CD14-positive monocyte (primary cell): Measurements from ENCODE around the gene AFF1. TPM values are rescaled to one million over a fixed set of nuclear protein-coding genes. Genes with fewer than 3 reads are reported as not detected.
A peak's percentile ranks its signal among the peaks of the same experiment; 100 is the strongest.

Source experiments
- DNase-seq, 3 donors: peaks; one replicate each; pipeline ENCODE4 v3.0.0-alpha.2; 2011 to 2022
- H2AFZ ChIP-seq: 2 replicates; pipeline ENCODE4 v1.6.0; 2012; ENCODE audit warnings: mild to moderate bottlenecking, low read depth, low read length, inconsistent platforms; ENCODE audit not compliant: insufficient read depth, poor library complexity, severe bottlenecking
- H3K27ac ChIP-seq, 2 donors: 1 replicate in 1 of 2; 2 replicates in 1 of 2; pipeline ENCODE4 v1.5.1; 2012 to 2013; ENCODE audit warnings: low read length in 2 of 2, control low read depth in 1 of 2, inconsistent platforms in 1 of 2, low read depth in 1 of 2, mild to moderate bottlenecking in 1 of 2
- H3K27me3 ChIP-seq, 2 donors: one replicate each; pipeline versions ENCODE4 v1.6.0 to v1.6.1; 2011 to 2013; ENCODE audit warnings: low read length in 2 of 2; ENCODE audit not compliant: control insufficient read depth in 2 of 2, insufficient read depth in 2 of 2
- H3K36me3 ChIP-seq, 2 donors: replicated peaks in 1 of 2; 1 replicate in 1 of 2; 2 replicates in 1 of 2; pipeline versions ENCODE4 v1.5.1 to v1.6.1; 2012 to 2013; ENCODE audit warnings: low read length in 2 of 2, control low read depth in 1 of 2, inconsistent platforms in 1 of 2, mild to moderate bottlenecking in 1 of 2; ENCODE audit not compliant: insufficient read depth in 2 of 2, control insufficient read depth in 1 of 2
- H3K4me1 ChIP-seq, 2 donors: 1 replicate in 1 of 2; 2 replicates in 1 of 2; pipeline versions ENCODE4 v1.5.1 to v1.6.1; 2012 to 2013; ENCODE audit warnings: low read length in 2 of 2, control low read depth in 1 of 2, inconsistent platforms in 1 of 2, mild to moderate bottlenecking in 1 of 2, moderate library complexity in 1 of 2; ENCODE audit not compliant: insufficient read depth in 2 of 2, control insufficient read depth in 1 of 2
- H3K4me2 ChIP-seq: replicated peaks from 2 replicates; pipeline ENCODE3; 2012; ENCODE audit warnings: low read length, moderate library complexity, mild to moderate bottlenecking; ENCODE audit not compliant: poor library complexity, severe bottlenecking; ENCODE audit errors: extremely low read depth
- H3K4me3 ChIP-seq, 3 experiments: fragments of 200-600 bp in 1 of 3; sonication (generic) in 1 of 3; replicated peaks in 1 of 3; 1 replicate in 2 of 3; 2 replicates in 1 of 3; pipeline ENCODE4 v1.5.1; 2011 to 2013; ENCODE audit warnings: low read length in 3 of 3, mild to moderate bottlenecking in 3 of 3, control low read depth in 2 of 3, low read depth in 2 of 3, inconsistent platforms in 1 of 3, moderate library complexity in 1 of 3
- H3K79me2 ChIP-seq: 2 replicates; pipeline ENCODE4 v1.6.0; 2012; ENCODE audit warnings: mild to moderate bottlenecking, control low read depth, inconsistent platforms, low read length, moderate library complexity; ENCODE audit not compliant: insufficient read depth
- H3K9ac ChIP-seq: 2 replicates; pipeline ENCODE4 v1.6.0; 2017; ENCODE audit warnings: low read length, mild to moderate bottlenecking; ENCODE audit not compliant: insufficient read depth, poor library complexity, severe bottlenecking
- H3K9me3 ChIP-seq, 2 donors: replicated peaks in 1 of 2; 1 replicate in 1 of 2; 2 replicates in 1 of 2; pipeline versions ENCODE4 v1.5.1 to v1.6.1; 2012 to 2013; ENCODE audit warnings: low read length in 2 of 2, control low read depth in 1 of 2; ENCODE audit not compliant: control insufficient read depth in 1 of 2, insufficient read depth in 1 of 2
- H4K20me1 ChIP-seq: 2 replicates; pipeline ENCODE4 v1.6.0; 2012; ENCODE audit warnings: mild to moderate bottlenecking, low read length, control low read depth, moderate library complexity; ENCODE audit not compliant: insufficient read depth
- H3K27ac Mint-ChIP-seq, 7 donors: one replicate each; pipeline ENCODE4 v1.8.0; 2020; ENCODE audit warnings: mild to moderate bottlenecking in 7 of 7, mixed read lengths in 7 of 7, moderate library complexity in 6 of 7, inconsistent platforms in 2 of 7
- H3K27me3 Mint-ChIP-seq, 3 donors: one replicate each; pipeline ENCODE4 v1.8.0; 2021 to 2022; ENCODE audit warnings: low read depth in 3 of 3, mild to moderate bottlenecking in 3 of 3, mixed read lengths in 3 of 3, moderate library complexity in 3 of 3, inconsistent platforms in 1 of 3
- H3K36me3 Mint-ChIP-seq, 2 donors: one replicate each; pipeline ENCODE4 v1.8.0; 2020; ENCODE audit warnings: mixed read lengths in 2 of 2, inconsistent platforms in 1 of 2, mild to moderate bottlenecking in 1 of 2
- H3K4me1 Mint-ChIP-seq: one replicate; pipeline ENCODE4 v1.8.0; 2020; ENCODE audit warnings: mild to moderate bottlenecking, mixed read lengths
- H3K4me3 Mint-ChIP-seq, 2 donors: one replicate each; pipeline ENCODE4 v1.8.0; 2020; ENCODE audit warnings: mild to moderate bottlenecking in 2 of 2, mixed read lengths in 2 of 2, moderate library complexity in 1 of 2
- H3K9me3 Mint-ChIP-seq, 7 donors: one replicate each; pipeline ENCODE4 v1.8.0; 2020 to 2022; ENCODE audit warnings: mixed read lengths in 7 of 7, mild to moderate bottlenecking in 6 of 7, moderate library complexity in 6 of 7, inconsistent platforms in 2 of 7
- CTCF ChIP-seq: fragments of 200-600 bp; IDR thresholded peaks from one replicate; pipeline ENCODE4 v1.8.0; 2022; ENCODE audit warnings: antibody characterized with exemption, mild to moderate bottlenecking
- WGBS: methylation state at CpG from one replicate; pipeline ENCODE4 v1.1.5; 2013; ENCODE audit warnings: missing lambda C conversion rate; ENCODE audit not compliant: insufficient coverage; 5-methylcytosine and 5-hydroxymethylcytosine counted together
- intact Hi-C, 2 donors: fragments of 100-400 bp; cut with micrococcal nuclease; formaldehyde crosslinking; loops; one replicate each; pipeline versions ENCODE4 v1.15.0 to v1.15.1; 2023
- polyA plus RNA-seq, 3 donors: library from polyadenylated mRNA; depleted of rRNA in 1 of 3; unstranded in 2 of 3; stranded (reverse) in 1 of 3; fragments of 300-500 nt in 2 of 3; fragments of >200 nt in 1 of 3; fragmentation: Illumina TruSeq in 2 of 3; gene quantifications; 1 replicate in 2 of 3; 2 replicates in 1 of 3; pipeline ENCODE4 v1.2.3, GENCODE V29; 2012 to 2021

AFF1 gene
- polyA plus RNA-seq, 3 donors: 7.5 to 20.9 (median 16.3) TPM

GRCh38 chr4:87129681-87130080 is 194.9 kb downstream of the AFF1 start:
- no peaks in the 10 kb centered on the region for H3K9me3 Mint-ChIP-seq
- Histone ChIP-seq H3K4me1 (no peaks in the 10 kb centered on the region), H3K79me2 (no peaks in the 10 kb centered on the region), H3K27ac (no peak overlapping the region), H3K9ac (no peak overlapping the region), H3K9me3 (no peaks in the 10 kb centered on the region), H3K4me2 (no peak overlapping the region), H2AFZ (no peak overlapping the region), H4K20me1 (no peaks in the 10 kb centered on the region), H3K4me3 (no peak overlapping the region), H3K36me3 (peaks cover 92 to 100% of the 10 kb centered on the region in 2 donors), H3K27me3 (no peaks in the 10 kb centered on the region)
- H3K27ac Mint-ChIP-seq: no peak overlapping the region
- H3K4me3 Mint-ChIP-seq: no peak overlapping the region
- 100% methylated on average over 3 of the region's 6 CpGs for WGBS
- peaks cover 84 to 96% of the 10 kb centered on the region in 2 donors for H3K36me3 Mint-ChIP-seq
- intact Hi-C loops: no loop called here
- DNase-seq: no peak
- TF ChIP-seq CTCF: no peak
- H3K4me1 Mint-ChIP-seq: no peaks in the 10 kb centered on the region
- H3K27me3 Mint-ChIP-seq: no peaks in the 10 kb centered on the region

- no peak for TF ChIP-seq CTCF
- DNase-seq: no peak
- H3K9me3 Mint-ChIP-seq: no peaks in the 10 kb centered on the region
- peak overlapping the region in 1 of 7 donors; percentile 52 for H3K27ac Mint-ChIP-seq
- intact Hi-C loops: no loop called here
- no peak overlapping the region for H3K4me3 Mint-ChIP-seq
- no peaks in the 10 kb centered on the region for H3K27me3 ChIP-seq
- H3K27ac ChIP-seq: no peak overlapping the region
- no peaks in the 10 kb centered on the region for H3K4me1 Mint-ChIP-seq
- peaks cover 90 to 100% of the 10 kb centered on the region in 2 donors for H3K36me3 ChIP-seq
- H3K9me3 ChIP-seq: no peaks in the 10 kb centered on the region
- no peak overlapping the region for H2AFZ ChIP-seq
- H3K79me2 ChIP-seq: no peaks in the 10 kb centered on the region
- peaks cover 84 to 96% of the 10 kb centered on the region in 2 donors for H3K36me3 Mint-ChIP-seq
- no peak overlapping the region for H3K4me2 ChIP-seq
- no peak overlapping the region for H3K9ac ChIP-seq
- WGBS: 100% methylated on average over 2 of the region's 7 CpGs
- H3K4me3 ChIP-seq: no peak overlapping the region
- H4K20me1 ChIP-seq: no peaks in the 10 kb centered on the region
- H3K27me3 Mint-ChIP-seq: no peaks in the 10 kb centered on the region
- H3K4me1 ChIP-seq: no peaks in the 10 kb centered on the region
Measured at GRCh38 chr4:87130985-87131703, 196.3 kb downstream of the AFF1 start.
